Neuronal stem cell (in vitro differentiated cells): Measurements from ENCODE around the gene NPAS3.

Experiments
- DNase-seq: peaks from one replicate; pipeline ENCODE4 v3.0.0-alpha.2; 2013; ENCODE audit warnings: low spot score
- H2AFZ ChIP-seq: one replicate; pipeline ENCODE4 v1.6.1; 2013; ENCODE audit warnings: mild to moderate bottlenecking, low read length, inconsistent platforms
- H2AK5ac ChIP-seq: 2 replicates; pipeline ENCODE4 v1.6.1; 2013; ENCODE audit warnings: low read depth, mild to moderate bottlenecking, inconsistent platforms, low read length, moderate library complexity, mixed read lengths
- H2BK120ac ChIP-seq: 2 replicates; pipeline ENCODE4 v1.6.1; 2013; ENCODE audit warnings: low read depth, mild to moderate bottlenecking, inconsistent platforms, low read length, moderate library complexity, mixed read lengths
- H2BK12ac ChIP-seq: one replicate; pipeline ENCODE4 v1.6.1; 2013; ENCODE audit warnings: low read length, inconsistent platforms
- H2BK15ac ChIP-seq: 2 replicates; pipeline ENCODE4 v1.6.1; 2013; ENCODE audit warnings: mild to moderate bottlenecking, low read length, inconsistent platforms, mixed read lengths
- H2BK5ac ChIP-seq: one replicate; pipeline ENCODE4 v1.6.1; 2013; ENCODE audit warnings: inconsistent platforms, mild to moderate bottlenecking, low read length, moderate library complexity
- H3K14ac ChIP-seq: one replicate; pipeline ENCODE4 v1.6.1; 2013; ENCODE audit warnings: low read length, inconsistent platforms
- H3K18ac ChIP-seq: 2 replicates; pipeline ENCODE4 v1.6.1; 2013; ENCODE audit warnings: low read length, inconsistent platforms
- H3K23ac ChIP-seq: 2 replicates; pipeline ENCODE4 v1.6.1; 2013; ENCODE audit warnings: low read depth, mild to moderate bottlenecking, mixed read lengths, low read length, inconsistent platforms; ENCODE audit not compliant: poor library complexity
- H3K27ac ChIP-seq: replicated peaks from 3 replicates; pipeline ENCODE4 v1.5.1; 2013; ENCODE audit warnings: low read length, inconsistent platforms
- H3K27me3 ChIP-seq, 3 experiments: 2 replicates each; pipeline ENCODE4 v1.6.1; 2013; ENCODE audit warnings: low read length in 3 of 3, mild to moderate bottlenecking in 2 of 3, inconsistent platforms in 1 of 3, low read depth in 1 of 3, mixed read lengths in 1 of 3, moderate library complexity in 1 of 3; ENCODE audit not compliant: control insufficient read depth in 3 of 3, insufficient read depth in 3 of 3
- H3K36me3 ChIP-seq, 2 donors: replicated peaks in 1 of 2; 2 replicates each; pipeline ENCODE4 v1.6.1; 2013; ENCODE audit warnings: low read length in 2 of 2; ENCODE audit not compliant: control insufficient read depth in 2 of 2, insufficient read depth in 2 of 2
- H3K4ac ChIP-seq: 2 replicates; pipeline ENCODE4 v1.6.1; 2013; ENCODE audit warnings: inconsistent platforms, mild to moderate bottlenecking, low read length, moderate library complexity
- H3K4me1 ChIP-seq, 2 donors: 1 replicate in 1 of 2; 2 replicates in 1 of 2; pipeline ENCODE4 v1.6.1; 2013; ENCODE audit warnings: low read length in 2 of 2, low read depth in 1 of 2; ENCODE audit not compliant: control insufficient read depth in 2 of 2, insufficient read depth in 1 of 2
- H3K4me2 ChIP-seq: one replicate; pipeline ENCODE4 v1.6.1; 2013; ENCODE audit warnings: mild to moderate bottlenecking, low read length, inconsistent platforms; ENCODE audit not compliant: insufficient read depth, poor library complexity, severe bottlenecking
- H3K4me3 ChIP-seq, 2 donors: 2 replicates each; pipeline ENCODE4 v1.5.1; 2013; ENCODE audit warnings: low read length in 2 of 2, mild to moderate bottlenecking in 2 of 2, inconsistent platforms in 1 of 2, moderate library complexity in 1 of 2
- H3K79me1 ChIP-seq: one replicate; pipeline ENCODE4 v1.6.1; 2013; ENCODE audit warnings: low read depth, mild to moderate bottlenecking, inconsistent platforms, low read length, moderate library complexity
- H3K9ac ChIP-seq: one replicate; pipeline ENCODE4 v1.6.1; 2013; ENCODE audit warnings: mild to moderate bottlenecking, low read depth, low read length, inconsistent platforms; ENCODE audit not compliant: poor library complexity
- H3K9me3 ChIP-seq, 2 donors: replicated peaks in 1 of 2; 2 replicates each; pipeline versions ENCODE3 to v1.6.1; 2013; ENCODE audit warnings: low read length in 2 of 2, mild to moderate bottlenecking in 2 of 2, inconsistent platforms in 1 of 2, low read depth in 1 of 2, mixed read lengths in 1 of 2, moderate library complexity in 1 of 2; ENCODE audit not compliant: control insufficient read depth in 2 of 2, insufficient read depth in 1 of 2
- H4K8ac ChIP-seq: one replicate; pipeline ENCODE4 v1.6.1; 2013; ENCODE audit warnings: low read depth, mild to moderate bottlenecking, inconsistent platforms, low read length, moderate library complexity
- H4K91ac ChIP-seq: one replicate; pipeline ENCODE4 v1.6.1; 2013; ENCODE audit warnings: low read length, low read depth, mild to moderate bottlenecking, inconsistent platforms; ENCODE audit not compliant: poor library complexity
- WGBS, 2 donors: extraction: QIAGEN DNeasy Blood & Tissue Kit; methylation state at CpG; one replicate each; pipeline ENCODE4 v1.1.7; 2013; ENCODE audit warnings: missing lambda C conversion rate in 2 of 2, mixed read lengths in 1 of 2; ENCODE audit not compliant: insufficient read length in 2 of 2, insufficient replicate concordance in 1 of 2; ENCODE audit errors: extremely low coverage in 2 of 2; 5-methylcytosine and 5-hydroxymethylcytosine counted together

NPAS3 gene

GRCh38 chr14:33720284-33720787 is 781.7 kb downstream of the NPAS3 start:
- Histone ChIP-seq H4K91ac (no peak overlapping the region), H3K9me3 (no peaks in the 10 kb centered on the region), H2BK12ac (no peak overlapping the region), H3K9ac (no peak overlapping the region), H3K4ac (no peak overlapping the region), H3K27ac (no peak overlapping the region), H3K4me3 (no peak overlapping the region), H2BK15ac (no peak overlapping the region), H3K27me3 (no peaks in the 10 kb centered on the region), H4K8ac (no peak overlapping the region), H3K14ac (no peak overlapping the region), H2AK5ac (no peak overlapping the region), H2AFZ (no peak overlapping the region), H3K4me1 (peaks cover 0 to 7% of the 10 kb centered on the region in 2 donors), H2BK5ac (no peak overlapping the region), H3K79me1 (no peaks in the 10 kb centered on the region), H3K23ac (no peak overlapping the region), H2BK120ac (no peak overlapping the region), H3K4me2 (no peak overlapping the region), H3K18ac (no peak overlapping the region), H3K36me3 (no peaks in the 10 kb centered on the region)
- no peak for DNase-seq
- no CpG with 5 or more reads among the region's 4 CpGs for WGBS, 2 donors

GRCh38 chr14:33726685-33727084 is 788.0 kb downstream of the NPAS3 start:
- no peak overlapping the region for H2BK5ac ChIP-seq
- H3K27me3 ChIP-seq = no peaks in the 10 kb centered on the region
- H4K91ac ChIP-seq = no peak overlapping the region
- peaks cover 0 to 3% of the 10 kb centered on the region in 2 donors for H3K4me1 ChIP-seq
- no peak overlapping the region for H3K27ac ChIP-seq
- no peak overlapping the region for H4K8ac ChIP-seq
- no peak overlapping the region for H3K4ac ChIP-seq
- H3K18ac ChIP-seq = no peak overlapping the region
- H2BK12ac ChIP-seq = no peak overlapping the region
- no peaks in the 10 kb centered on the region for H3K79me1 ChIP-seq
- H2AK5ac ChIP-seq = no peak overlapping the region
- no peak overlapping the region for H3K9ac ChIP-seq
- H2AFZ ChIP-seq = no peak overlapping the region
- H3K4me2 ChIP-seq = no peak overlapping the region
- WGBS, 2 donors = no CpG with 5 or more reads among the region's 5 CpGs
- H3K36me3 ChIP-seq = peaks cover 0 to 7% of the 10 kb centered on the region in 2 donors
- no peak overlapping the region for H2BK120ac ChIP-seq
- DNase-seq = no peak
- H3K23ac ChIP-seq = no peak overlapping the region
- H3K9me3 ChIP-seq = no peaks in the 10 kb centered on the region
- no peak overlapping the region for H2BK15ac ChIP-seq
- no peak overlapping the region for H3K4me3 ChIP-seq
- no peak overlapping the region for H3K14ac ChIP-seq

GRCh38 chr14:33727606-33728005 is 788.9 kb downstream of the NPAS3 start:
- no peak overlapping the region for H3K18ac ChIP-seq
- no peak overlapping the region for H2BK12ac ChIP-seq
- H3K4me1 ChIP-seq = peaks cover 0 to 3% of the 10 kb centered on the region in 2 donors
- no peak overlapping the region for H3K23ac ChIP-seq
- H4K91ac ChIP-seq = no peak overlapping the region
- no peak overlapping the region for H3K14ac ChIP-seq
- H3K4me2 ChIP-seq = no peak overlapping the region
- H3K9ac ChIP-seq = no peak overlapping the region
- H3K27ac ChIP-seq = no peak overlapping the region
- no CpG with 5 or more reads among the region's 6 CpGs for WGBS, 2 donors
- no peak overlapping the region for H3K4me3 ChIP-seq
- no peaks in the 10 kb centered on the region for H3K79me1 ChIP-seq
- no peak for DNase-seq
- H2AK5ac ChIP-seq = no peak overlapping the region
- H3K27me3 ChIP-seq = no peaks in the 10 kb centered on the region
- no peak overlapping the region for H4K8ac ChIP-seq
- H2BK5ac ChIP-seq = no peak overlapping the region
- no peak overlapping the region for H3K4ac ChIP-seq
- no peak overlapping the region for H2AFZ ChIP-seq
- peaks cover 0 to under 1% of the 10 kb centered on the region in 2 donors for H3K9me3 ChIP-seq
- peaks cover 0 to 7% of the 10 kb centered on the region in 2 donors for H3K36me3 ChIP-seq
- H2BK15ac ChIP-seq = no peak overlapping the region
- no peak overlapping the region for H2BK120ac ChIP-seq

GRCh38 chr14:33728010-33728498 is 789.4 kb downstream of the NPAS3 start:
- Histone ChIP-seq H3K23ac (no peak overlapping the region), H3K36me3 (peaks cover 0 to 7% of the 10 kb centered on the region in 2 donors), H2AFZ (no peak overlapping the region), H3K27me3 (no peaks in the 10 kb centered on the region), H3K14ac (no peak overlapping the region), H2BK120ac (no peak overlapping the region), H3K4me2 (no peak overlapping the region), H3K9me3 (peaks cover 0 to 2% of the 10 kb centered on the region in 2 donors), H4K8ac (no peak overlapping the region), H3K4ac (no peak overlapping the region), H3K79me1 (no peaks in the 10 kb centered on the region), H3K4me1 (peaks cover 0 to 3% of the 10 kb centered on the region in 2 donors), H2BK5ac (no peak overlapping the region), H2BK12ac (no peak overlapping the region), H3K9ac (no peak overlapping the region), H2BK15ac (no peak overlapping the region), H3K27ac (no peak overlapping the region), H3K18ac (no peak overlapping the region), H3K4me3 (no peak overlapping the region), H2AK5ac (no peak overlapping the region), H4K91ac (no peak overlapping the region)
- DNase-seq = no peak
- WGBS, 2 donors = no CpG with 5 or more reads among the region's 3 CpGs
